Measurements from ENCODE around the gene TBC1D32.
A peak's percentile ranks its signal among the peaks of the same experiment; 100 is the strongest.

The TBC1D32 gene

GRCh38 chr6:121190122-121190521 lies 144.2 kb downstream of the TBC1D32 start:
- TF ChIP-seq ZNF514 (tag by site-specific recombination; IDR thresholded peaks at IDR 0.05) (no peak), KLF16 (tag by site-specific recombination; IDR thresholded peaks at IDR 0.05) (no peak), ZFHX2 (tag by site-specific recombination; conservative IDR thresholded peaks at IDR 0.05) (peak; percentile 80), HOXD13 (CRISPR knock-in tag; IDR thresholded peaks at IDR 0.05; ENCODE audit: borderline replicate concordance) (no peak), ZNF639 (tag by site-specific recombination; IDR thresholded peaks at IDR 0.05) (no peak), ZNF398 (tag by site-specific recombination; IDR thresholded peaks at IDR 0.05) (peak; percentile 65), ZNF404 (tag by site-specific recombination; IDR thresholded peaks at IDR 0.05) (no peak), MYNN (tag by site-specific recombination; IDR thresholded peaks at IDR 0.05; ENCODE audit: borderline replicate concordance) (no peak), EGR2 (tag by site-specific recombination; IDR thresholded peaks at IDR 0.05; ENCODE audit: low read depth) (peak; percentile 96)
- POLR2A ChIA-PET = no interaction called here
- Histone ChIP-seq H3K4me3 (ENCODE audit: low read depth, low read length) (no peak overlapping the region), H3K4me1 (ENCODE audit: control insufficient read depth, insufficient read depth, low read length) (no peaks in the 10 kb centered on the region; the same call in 1 of the 2 replicates), H3K9me3 (ENCODE audit: control insufficient read depth, insufficient read depth, low read depth, low read length) (no peaks in the 10 kb centered on the region), H3K36me3 (ENCODE audit: control insufficient read depth in 2 of 2, insufficient read depth in 1 of 2, low read length in 2 of 2) (no peaks in the 10 kb centered on the region), H3K27ac (ENCODE audit: extremely low read depth, low read depth, low read length) (no peak overlapping the region)
- CTCF ChIA-PET = no interaction called here

- TF ChIP-seq ZNF449 (tag by site-specific recombination; IDR thresholded peaks at IDR 0.05) = no peak
- TF ChIP-seq EGR2 (tag by site-specific recombination; IDR thresholded peaks at IDR 0.05; ENCODE audit: low read depth) = no peak
- no peak for TF ChIP-seq ZNF362 (tag by site-specific recombination; IDR thresholded peaks at IDR 0.05)
- TF ChIP-seq ZNF121 (tag by site-specific recombination; IDR thresholded peaks at IDR 0.05) = no peak
- no peak for TF ChIP-seq ZNF132 (tag by site-specific recombination; IDR thresholded peaks at IDR 0.05; ENCODE audit: borderline replicate concordance)
- no peak for TF ChIP-seq GLI2 (tag by site-specific recombination; IDR thresholded peaks at IDR 0.05; ENCODE audit: borderline replicate concordance, low read depth)
- TF ChIP-seq ZNF555 (tag by site-specific recombination; conservative IDR thresholded peaks at IDR 0.05) = no peak
- no peak for TF ChIP-seq PRDM4 (tag by site-specific recombination; IDR thresholded peaks at IDR 0.05)
- TF ChIP-seq REPIN1 (tag by site-specific recombination; IDR thresholded peaks at IDR 0.05; ENCODE audit: low read depth) = no peak
- TF ChIP-seq ZNF747 (tag by site-specific recombination; IDR thresholded peaks at IDR 0.05) = no peak
- no peak for TF ChIP-seq ZNF692 (tag by site-specific recombination; IDR thresholded peaks at IDR 0.05)
- no peak for TF ChIP-seq ZNF266 (tag by site-specific recombination; IDR thresholded peaks at IDR 0.05; ENCODE audit: low read depth)
- TF ChIP-seq ZNF621 (tag by site-specific recombination; IDR thresholded peaks at IDR 0.05) = no peak
- no peak for TF ChIP-seq ZNF596 (tag by site-specific recombination; IDR thresholded peaks at IDR 0.05)
- TF ChIP-seq ZNF580 (tag by site-specific recombination; IDR thresholded peaks at IDR 0.05) = no peak
These were observed 145.9 kb downstream of the TBC1D32 start for GRCh38 chr6:121188356-121188755.

More at GRCh38 chr6:121188356-121188755, 145.9 kb downstream of the TBC1D32 start:
- CTCF ChIA-PET = interaction anchor here (0.6 kb wide), 1 partner anchor 1402 kb away, joined by 4 read pairs; no protein-coding TSS in a partner anchor
- Histone ChIP-seq H3K27ac (ENCODE audit: extremely low read depth, low read depth, low read length) (no peak overlapping the region), H3K4me3 (ENCODE audit: low read depth, low read length) (no peak overlapping the region), H3K4me1 (ENCODE audit: control insufficient read depth, insufficient read depth, low read length) (no peaks in the 10 kb centered on the region; the same call in 1 of the 2 replicates), H3K36me3 (ENCODE audit: control insufficient read depth in 2 of 2, insufficient read depth in 1 of 2, low read length in 2 of 2) (no peaks in the 10 kb centered on the region), H3K9me3 (ENCODE audit: control insufficient read depth, insufficient read depth, low read depth, low read length) (no peaks in the 10 kb centered on the region)
- POLR2A ChIA-PET = no interaction called here
